GM12878 (cell line): Measurements from ENCODE around the gene ASIC1. TPM values are rescaled to one million over a fixed set of nuclear protein-coding genes. Genes with fewer than 3 reads are reported as not detected.

Source experiments
- ATAC-seq: fragments of 200-7000 bp; cut with Tn5 transposase; 3 replicates; pipeline ENCODE4 v1.9.1; 2020; ENCODE audit warnings: mild to moderate bottlenecking, moderate library complexity
- BruUV-seq: library from RNA; stranded (reverse); fragments of 400-500 nt; replicated peaks from 2 replicates; lab custom pipeline; 2021; lab: Mats Ljungman, UMichigan
- CTCF ChIA-PET: fragments of 300-600 bp; sonication (Branson Sonifier 250); formaldehyde crosslinking; extraction: SDS; loops from one replicate; lab custom pipeline; 2021; ENCODE audit warnings: inconsistent platforms; lab: Yijun Ruan, JAX
- POLR2A ChIA-PET: fragments of 350-600 bp; formaldehyde crosslinking; extraction: SDS; loops from one replicate; lab custom pipeline; 2021; ENCODE audit warnings: inconsistent platforms; lab: Charles Lee
- RAD21 ChIA-PET: fragments of 300-600 bp; sonication (Branson Sonifier 250); formaldehyde crosslinking; loops from one replicate; lab custom pipeline; 2023; ENCODE audit warnings: antibody characterized with exemption; ENCODE audit not compliant: unreplicated experiment; lab: Charles Lee
- SMC1A ChIA-PET: fragments of 300-600 bp; sonication (Branson Sonifier 250); formaldehyde crosslinking; loops from one replicate; lab custom pipeline; 2023; ENCODE audit not compliant: unreplicated experiment, uncharacterized antibody; lab: Charles Lee
- DNase-seq: peaks from one replicate; pipeline ENCODE4 v3.0.0-alpha.2; 2011; ENCODE audit warnings: low read depth, low spot score
- FAIRE-seq: peaks from 3 replicates; lab custom pipeline; 2011; peaks lifted over from hg19 to GRCh38; lab: Jason Lieb, UNC
- H2AFZ ChIP-seq: 2 replicates; pipeline ENCODE4 v1.6.0; 2011; ENCODE audit warnings: low read depth, low read length, control low read depth; ENCODE audit not compliant: control insufficient read depth
- H3K27ac ChIP-seq: 2 replicates; pipeline ENCODE4 v1.5.1; 2011; ENCODE audit warnings: control low read depth; ENCODE audit not compliant: control insufficient read depth, insufficient read depth
- H3K27me3 ChIP-seq, 2 experiments: replicated peaks in 1 of 2; 2 replicates each; pipeline versions ENCODE4 v1.6.0 to v1.6.1; 2011; ENCODE audit warnings: low read length in 1 of 2; ENCODE audit not compliant: control insufficient read depth in 2 of 2, insufficient read depth in 2 of 2
- H3K36me3 ChIP-seq, 2 experiments: 2 replicates each; pipeline ENCODE4 v1.5.1; 2011; ENCODE audit warnings: low read length in 1 of 2; ENCODE audit not compliant: control insufficient read depth in 2 of 2, insufficient read depth in 2 of 2
- H3K4me1 ChIP-seq: 2 replicates; pipeline ENCODE4 v1.6.1; 2011; ENCODE audit warnings: mild to moderate bottlenecking, low read length, moderate library complexity, mixed read lengths; ENCODE audit not compliant: control insufficient read depth, insufficient read depth
- H3K4me2 ChIP-seq: 2 replicates; pipeline ENCODE4 v1.6.0; 2011; ENCODE audit warnings: control low read depth; ENCODE audit not compliant: control insufficient read depth, insufficient read depth
- H3K4me3 ChIP-seq: fragments of 200-600 bp; sonication (generic); 2 replicates; pipeline ENCODE4 v1.5.1; 2016
- H3K79me2 ChIP-seq: 2 replicates; pipeline ENCODE4 v1.6.0; 2011; ENCODE audit warnings: low read length; ENCODE audit not compliant: control insufficient read depth, insufficient read depth
- H3K9ac ChIP-seq: 2 replicates; pipeline ENCODE4 v1.8.0; 2011; ENCODE audit warnings: low read length, control low read depth, mixed read lengths; ENCODE audit not compliant: control insufficient read depth, insufficient read depth
- H3K9me3 ChIP-seq: replicated peaks from 3 replicates; pipeline ENCODE4 v1.5.1; 2011; ENCODE audit warnings: mild to moderate bottlenecking, low read length; ENCODE audit not compliant: control insufficient read depth, insufficient read depth
- H4K20me1 ChIP-seq: 2 replicates; pipeline ENCODE4 v1.6.0; 2011; ENCODE audit not compliant: control insufficient read depth, insufficient read depth
- MTA2 ChIP-seq: fragments of 450-650 bp; IDR thresholded peaks from 2 replicates; pipeline ENCODE4 v1.6.1; 2016; ENCODE audit warnings: low read depth, mild to moderate bottlenecking, moderate library complexity
- MYC ChIP-seq: IDR thresholded peaks from 2 replicates; pipeline ENCODE4 v1.6.1; 2011; ENCODE audit warnings: mild to moderate bottlenecking, low read length, moderate library complexity, inconsistent platforms; ENCODE audit not compliant: insufficient read depth, insufficient replicate concordance, insufficient read length, severe bottlenecking
- NFXL1 ChIP-seq: fragments of 450-650 bp; IDR thresholded peaks from 2 replicates; pipeline ENCODE4 v1.6.1; 2017; ENCODE audit warnings: antibody characterized with exemption, mild to moderate bottlenecking, borderline replicate concordance
- NR2C1 ChIP-seq: fragments of 450-650 bp; IDR thresholded peaks from 2 replicates; pipeline ENCODE4 v1.6.1; 2017; ENCODE audit warnings: antibody characterized with exemption, mild to moderate bottlenecking, moderate library complexity
- RUNX3 ChIP-seq: IDR thresholded peaks from 2 replicates; pipeline ENCODE4 v1.6.1; 2012; ENCODE audit warnings: low read length, inconsistent platforms
- WGBS: methylation state at CpG from one replicate; pipeline ENCODE4 v1.1.6; 2016; ENCODE audit warnings: low lambda C conversion rate; ENCODE audit not compliant: insufficient replicate concordance, insufficient coverage; ENCODE audit errors: missing lambda C conversion rate; 5-methylcytosine and 5-hydroxymethylcytosine counted together
- in situ Hi-C: fragments of 300-500 bp; cut with MboI; formaldehyde crosslinking; loops from 9 replicates; pipeline ENCODE4 v1.14.3; 2018; ENCODE audit warnings: mixed read lengths
- intact Hi-C: fragments of 100-400 bp; cut with micrococcal nuclease; formaldehyde crosslinking; loops from one replicate; pipeline ENCODE4 v1.14.2; 2022; ENCODE audit not compliant: unreplicated experiment
- polyA plus RNA-seq, 11 experiments: library from polyadenylated mRNA; depleted of rRNA in 4 of 11; unstranded in 6 of 11; stranded (reverse) in 5 of 11; fragments of >200 nt; fragmentation: Nextera tagmentation in 4 of 11; fragmentation: Illumina TruSeq in 1 of 11; extraction: Ambion mirVana in 4 of 11; extraction: Trizol in 1 of 11; gene quantifications; 1 replicate in 1 of 11; 2 replicates in 10 of 11; pipeline versions ENCODE4 v1.2.1 to v1.2.3, GENCODE V29; 2011 to 2016; ENCODE audit warnings: inconsistent platforms in 2 of 11, missing spikeins in 2 of 11, low read depth in 1 of 11
- total RNA-seq, 4 experiments: library from RNA; depleted of rRNA in 3 of 4; stranded (reverse); fragments of >200 nt in 3 of 4; fragmentation: Illumina TruSeq in 1 of 4; extraction: Trizol in 1 of 4; gene quantifications; 2 replicates each; pipeline versions ENCODE4 v1.2.1 to v1.2.3, GENCODE V29; 2013 to 2021
- TF ChIP-seq, protein P1 (sequence below): IDR thresholded peaks from 2 replicates; pipeline ENCODE4 v1.6.1; 2012; ENCODE audit warnings: low read depth, low read length, improper control_type of control experiment
- TF ChIP-seq, protein P2 (sequence below): IDR thresholded peaks from 2 replicates; pipeline ENCODE4 v1.6.1; 2012; ENCODE audit warnings: low read depth, low read length, improper control_type of control experiment

Gene ASIC1
- total and polyA plus RNA-seq, 10 of the 15 experiments (the other 5 are each of a cell fraction or from before 2014, with no cell fraction given): 0.02 to 0.28 (median 0.21) TPM; not detected in 4

GRCh38 chr12:50013361-50014147, 43.8 kb upstream of the ASIC1 start:
- intact Hi-C loops: no loop called here
- Histone ChIP-seq H3K79me2 (peaks cover 26% of the 10 kb centered on the region), H3K9ac (no peak overlapping the region), H3K9me3 (no peaks in the 10 kb centered on the region), H3K4me1 (no peaks in the 10 kb centered on the region), H3K4me2 (no peak overlapping the region), H3K27ac (no peak overlapping the region), H4K20me1 (no peaks in the 10 kb centered on the region), H3K27me3 (no peaks in the 10 kb centered on the region), H3K4me3 (no peak overlapping the region), H3K36me3 (peaks cover 7% of the 10 kb centered on the region in 2 experiments; a peak in 3 of 4 replicates), H2AFZ (no peak overlapping the region)
- POLR2A ChIA-PET: interaction anchor here (0.8 to 1.0 kb wide), 2 partner anchors 9 to 12 kb away, joined by 4 to 6 read pairs; partner anchors contain the start of gene RACGAP1
- RAD21 ChIA-PET: no interaction called here
- SMC1A ChIA-PET: interaction anchor here (0.8 to 2.4 kb wide), 7 partner anchors 10 to 47 kb away, joined by 3 to 9 read pairs (median 3); partner anchors contain the start of gene RACGAP1
- no peak for DNase-seq
- CTCF ChIA-PET: interaction anchor here (0.5 to 2.6 kb wide), 12 partner anchors 10 to 146 kb away, joined by 3 to 12 read pairs (median 4); partner anchors contain the start of gene RACGAP1
- FAIRE-seq: no peak
- 98% methylated on average over 2 of the region's 2 CpGs for WGBS
- BruUV-seq: TSS peak; percentile 48
- peak; percentile 77 for ATAC-seq
- in situ Hi-C loops: no loop called here
- TF ChIP-seq, protein P1, sequence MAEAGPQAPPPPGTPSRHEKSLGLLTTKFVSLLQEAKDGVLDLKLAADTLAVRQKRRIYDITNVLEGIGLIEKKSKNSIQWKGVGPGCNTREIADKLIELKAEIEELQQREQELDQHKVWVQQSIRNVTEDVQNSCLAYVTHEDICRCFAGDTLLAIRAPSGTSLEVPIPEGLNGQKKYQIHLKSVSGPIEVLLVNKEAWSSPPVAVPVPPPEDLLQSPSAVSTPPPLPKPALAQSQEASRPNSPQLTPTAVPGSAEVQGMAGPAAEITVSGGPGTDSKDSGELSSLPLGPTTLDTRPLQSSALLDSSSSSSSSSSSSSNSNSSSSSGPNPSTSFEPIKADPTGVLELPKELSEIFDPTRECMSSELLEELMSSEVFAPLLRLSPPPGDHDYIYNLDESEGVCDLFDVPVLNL: no peak
- TF ChIP-seq, protein P2, sequence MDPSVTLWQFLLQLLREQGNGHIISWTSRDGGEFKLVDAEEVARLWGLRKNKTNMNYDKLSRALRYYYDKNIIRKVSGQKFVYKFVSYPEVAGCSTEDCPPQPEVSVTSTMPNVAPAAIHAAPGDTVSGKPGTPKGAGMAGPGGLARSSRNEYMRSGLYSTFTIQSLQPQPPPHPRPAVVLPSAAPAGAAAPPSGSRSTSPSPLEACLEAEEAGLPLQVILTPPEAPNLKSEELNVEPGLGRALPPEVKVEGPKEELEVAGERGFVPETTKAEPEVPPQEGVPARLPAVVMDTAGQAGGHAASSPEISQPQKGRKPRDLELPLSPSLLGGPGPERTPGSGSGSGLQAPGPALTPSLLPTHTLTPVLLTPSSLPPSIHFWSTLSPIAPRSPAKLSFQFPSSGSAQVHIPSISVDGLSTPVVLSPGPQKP: no peak
- TF ChIP-seq NR2C1: no peak
- TF ChIP-seq MTA2: 0 out of 2 replicates have a peak, but pooled peaks have one; percentile 21
- no peak for TF ChIP-seq MYC
- TF ChIP-seq RUNX3: peak; percentile 62
- TF ChIP-seq NFXL1: no peak
- TF ChIP-seq, all 136 proteins: peak for 2
